Sigmoid colon (tissue), 4 donors: Measurements from ENCODE around the gene NCOA1.

Source experiments
- CTCF ChIP-seq, 4 experiments: fragments of 450-650 bp in 3 of 4; fragments of 200-600 bp in 1 of 4; IDR thresholded peaks; one replicate each; pipeline ENCODE4 v1.5.1; 2016 to 2019; ENCODE audit warnings: antibody characterized with exemption in 4 of 4, mild to moderate bottlenecking in 3 of 4, moderate library complexity in 2 of 4
- POLR2A ChIP-seq, 2 donors: fragments of 450-650 bp; IDR thresholded peaks; one replicate each; pipeline ENCODE4 v1.6.1; 2016; ENCODE audit warnings: antibody characterized with exemption in 2 of 2, mild to moderate bottlenecking in 2 of 2, moderate library complexity in 2 of 2
- POLR2AphosphoS5 ChIP-seq, 4 donors: sonication (generic); formaldehyde crosslinking; IDR thresholded peaks; one replicate each; pipeline ENCODE4 v1.6.1; 2017; ENCODE audit warnings: antibody characterized with exemption in 4 of 4

DNA sequence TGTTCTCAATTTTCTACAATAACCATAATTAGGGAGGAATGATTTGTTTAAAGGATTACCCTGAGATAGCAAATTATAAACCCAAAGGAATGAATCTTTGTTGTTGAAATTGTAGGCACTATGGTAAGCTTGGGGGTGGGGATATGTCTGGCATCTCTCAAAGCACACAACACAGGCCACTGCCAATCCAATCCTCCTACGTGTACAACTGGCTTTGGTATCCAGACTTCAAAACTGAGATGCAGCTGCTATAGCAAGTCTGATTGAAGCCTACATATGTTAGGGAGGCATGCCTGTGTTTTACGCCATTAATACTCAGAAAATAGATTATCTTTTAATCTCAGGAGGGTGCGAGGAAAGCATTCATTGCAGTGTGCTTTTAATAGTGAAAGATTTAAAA, 5.9 kb upstream of the NCOA1 start:
- TF ChIP-seq CTCF (IDR thresholded peaks at IDR 0.05) (no peak), POLR2A (IDR thresholded peaks at IDR 0.05) (no peak), POLR2AphosphoS5 (IDR thresholded peaks at IDR 0.05) (no peak)
